Measurements from ENCODE around the gene CPXM1. TPM values are rescaled to one million over a fixed set of nuclear protein-coding genes. Genes with fewer than 3 reads are reported as not detected.

Gene CPXM1
- total RNA-seq, 6 donors from 2014 or later = 0.15 to 13.0 (median 0.55) TPM; not detected in 1

DNA sequence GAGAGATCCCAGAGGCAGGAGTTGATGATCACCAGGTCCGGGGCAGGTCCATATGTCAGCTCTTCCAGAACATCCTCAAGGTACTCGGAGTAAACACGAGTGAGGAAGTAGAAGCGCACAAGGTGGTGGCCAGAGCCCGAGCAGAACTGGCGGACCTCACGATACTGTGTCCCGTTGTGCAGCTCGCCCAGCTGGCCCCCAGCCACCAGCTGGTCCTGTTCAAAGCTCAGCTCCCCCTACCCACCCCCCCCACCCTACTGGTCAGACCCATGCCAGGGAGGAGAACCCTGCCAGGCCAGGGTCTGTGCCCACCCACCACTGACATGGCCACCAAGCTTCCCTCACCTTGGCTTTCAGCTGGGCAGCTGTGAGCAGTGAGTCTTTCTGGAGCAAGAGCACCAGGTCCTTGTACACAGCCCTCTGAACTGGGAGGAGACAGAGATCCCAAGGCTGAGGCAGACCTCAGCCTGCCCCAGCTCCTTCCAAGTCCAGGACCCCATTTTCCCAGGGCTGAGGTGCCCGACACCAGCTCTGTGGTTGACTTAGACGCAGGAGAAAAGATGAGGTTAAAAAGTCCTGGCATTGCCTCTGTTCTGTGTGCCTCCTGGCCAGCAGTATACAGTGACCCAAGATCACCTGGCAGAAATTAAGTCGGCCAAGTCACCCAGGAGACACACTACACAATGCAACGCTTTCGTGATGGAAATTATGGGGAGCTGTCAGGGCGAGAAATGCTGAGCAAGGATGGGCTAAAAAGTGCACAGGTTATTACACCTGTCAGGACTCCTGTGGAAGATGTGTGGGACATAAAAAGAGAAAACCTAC, 38.6 kb upstream of the CPXM1 start:
- WGBS, 2 donors = 93 to 95% methylated on average over 10 to 15 of the region's 15 CpGs
- H3K27ac ChIP-seq = no peak overlapping the region
- peak overlapping the region in 1 of 4 donors; percentile 67 for H3K4me3 ChIP-seq

DNA sequence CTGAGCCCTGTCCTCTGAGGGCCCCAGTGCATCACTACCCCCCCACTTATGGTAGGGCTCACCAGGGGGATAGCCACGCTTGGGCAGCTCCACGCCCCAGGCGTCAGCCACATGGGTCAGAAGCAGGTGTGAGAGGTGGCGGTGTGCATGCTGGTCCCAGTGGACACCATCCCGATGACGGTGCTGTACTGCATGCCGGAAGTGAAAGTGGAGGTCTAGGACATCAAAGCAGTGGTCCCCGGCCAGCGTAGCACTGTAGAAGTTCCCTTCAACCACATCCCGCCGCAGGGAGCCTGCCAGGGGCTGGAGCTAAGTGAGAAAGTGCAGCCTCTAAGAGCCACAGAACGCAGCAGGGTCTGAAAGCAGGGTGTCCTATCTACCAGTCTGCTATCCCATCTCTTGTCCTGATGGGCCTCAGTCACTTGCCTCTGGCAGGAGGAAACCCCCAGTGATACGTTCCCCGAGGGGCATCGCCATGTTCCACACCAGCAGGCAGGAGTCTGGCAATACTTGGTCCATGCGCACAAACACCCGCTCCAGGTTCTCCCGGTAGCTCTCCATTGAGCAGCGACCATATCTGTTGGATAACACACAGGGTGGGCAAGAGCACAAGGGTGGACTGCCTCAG, 37.9 kb upstream of the CPXM1 start:
- WGBS, 2 donors = 91 to 97% methylated on average over 16 to 17 of the region's 19 CpGs
- Histone ChIP-seq H3K36me3 (peaks cover 0 to 17% (median 3%) of the 10 kb centered on the region in 4 donors), H3K9me3 (no peaks in the 10 kb centered on the region), H3K4me1 (peaks cover 14 to 30% (median 19%) of the 10 kb centered on the region in 4 donors), H3K27me3 (no peaks in the 10 kb centered on the region), H3K27ac (no peak overlapping the region), H3K4me3 (no peak overlapping the region)
- no peak for TF ChIP-seq POLR2AphosphoS5 (IDR thresholded peaks at IDR 0.05)
- TF ChIP-seq EP300 (IDR thresholded peaks at IDR 0.05) = no peak
- no peak for TF ChIP-seq CTCF (IDR thresholded peaks at IDR 0.05)
- no peak for TF ChIP-seq POLR2A (IDR thresholded peaks at IDR 0.05)
- ATAC-seq (ENCODE audit: low FRiP score in 2 of 2) = no peak
- no peak for DNase-seq

More for the DNA sequence above, 38.6 kb upstream of the CPXM1 start:
- TF ChIP-seq POLR2AphosphoS5 (IDR thresholded peaks at IDR 0.05) (no peak), EP300 (IDR thresholded peaks at IDR 0.05) (no peak), POLR2A (IDR thresholded peaks at IDR 0.05) (no peak), CTCF (IDR thresholded peaks at IDR 0.05) (no peak)
- ATAC-seq (ENCODE audit: low FRiP score in 2 of 2) (no peak), DNase-seq (peak in 1 of 2 donors; percentile 55)
- Histone ChIP-seq H3K27me3 (no peaks in the 10 kb centered on the region), H3K4me1 (peaks cover 14 to 30% (median 19%) of the 10 kb centered on the region in 4 donors), H3K9me3 (no peaks in the 10 kb centered on the region), H3K36me3 (peaks cover 0 to 17% (median 5%) of the 10 kb centered on the region in 4 donors)

- Histone ChIP-seq H3K27me3 (no peaks in the 10 kb centered on the region), H3K4me1 (peaks cover 15 to 30% (median 19%) of the 10 kb centered on the region in 4 donors), H3K27ac (no peak overlapping the region), H3K4me3 (no peak overlapping the region), H3K9me3 (no peaks in the 10 kb centered on the region), H3K36me3 (peaks cover 0 to 17% (median 3%) of the 10 kb centered on the region in 4 donors)
- DNase-seq = no peak
- no peak for ATAC-seq (ENCODE audit: low FRiP score in 2 of 2)
- WGBS, 2 donors = 93 to 96% methylated on average over 6 of the region's 6 CpGs
- TF ChIP-seq POLR2AphosphoS5 (IDR thresholded peaks at IDR 0.05) (no peak), EP300 (IDR thresholded peaks at IDR 0.05) (no peak), CTCF (IDR thresholded peaks at IDR 0.05) (no peak), POLR2A (IDR thresholded peaks at IDR 0.05) (no peak)
Measured at GRCh38 chr20:2837221-2837960, 37.0 kb upstream of the CPXM1 start.

DNA sequence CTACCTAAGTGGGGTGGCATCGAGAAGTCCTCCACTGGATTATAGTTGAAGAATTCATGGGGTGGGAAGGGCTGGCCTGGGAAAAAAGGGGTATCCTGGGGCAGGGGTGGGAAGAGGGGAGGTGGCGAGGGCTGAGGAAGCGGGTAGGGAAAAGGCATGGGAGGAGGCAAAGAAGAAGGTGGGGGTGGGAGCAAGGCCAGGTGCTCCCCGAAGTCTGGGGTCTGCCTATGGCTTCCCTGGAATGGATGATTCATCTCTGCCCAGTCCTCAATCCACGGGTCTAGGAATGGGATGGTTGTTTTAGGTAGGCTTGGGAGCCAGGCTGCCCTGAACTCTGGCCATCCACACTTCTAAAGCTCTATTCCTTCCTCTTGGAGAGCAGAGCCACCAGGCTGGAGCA, 35.6 kb upstream of the CPXM1 start:
- ATAC-seq (ENCODE audit: low FRiP score in 2 of 2) (no peak), DNase-seq (no peak)

More for the DNA sequence above, 35.6 kb upstream of the CPXM1 start:
- H3K9me3 ChIP-seq = no peaks in the 10 kb centered on the region
- H3K27me3 ChIP-seq = no peaks in the 10 kb centered on the region
- 86 to 91% methylated on average over 5 of the region's 5 CpGs for WGBS, 2 donors
- H3K27ac ChIP-seq = no peak overlapping the region
- H3K4me1 ChIP-seq = peaks cover 11 to 17% (median 13%) of the 10 kb centered on the region in 4 donors
- TF ChIP-seq POLR2AphosphoS5 (IDR thresholded peaks at IDR 0.05) = no peak
- no peak for TF ChIP-seq POLR2A (IDR thresholded peaks at IDR 0.05)
- no peak for TF ChIP-seq CTCF (IDR thresholded peaks at IDR 0.05)
- no peak for TF ChIP-seq EP300 (IDR thresholded peaks at IDR 0.05)
- no peak overlapping the region for H3K4me3 ChIP-seq
- H3K36me3 ChIP-seq = peaks cover 0 to 17% (median 3%) of the 10 kb centered on the region in 4 donors

All from upper lobe of left lung (tissue), 6 donors.